K562 (cell line): ENCODE measurements around the gene CD46. TPM values are rescaled to one million over a fixed set of nuclear protein-coding genes. Genes with fewer than 3 reads are reported as not detected.

Experiments
- ATAC-seq: fragments of 200-7000 bp; cut with Tn5 transposase; 3 replicates; pipeline ENCODE4 v1.9.1; 2020; ENCODE audit warnings: moderate library complexity
- BruUV-seq: library from RNA; stranded (reverse); fragments of 400-500 nt; replicated peaks from 2 replicates; lab custom pipeline; 2021; lab: Mats Ljungman, UMichigan
- CTCF ChIA-PET: fragments of 300-600 bp; formaldehyde crosslinking; extraction: SDS; loops from one replicate; lab custom pipeline; 2021; ENCODE audit warnings: low intra/inter-chr PET ratio; lab: Yijun Ruan, JAX
- POLR2A ChIA-PET: fragments of 300-600, 350-650 bp; sonication (Branson Sonifier 250); formaldehyde crosslinking; extraction: SDS; loops from one replicate; lab custom pipeline; 2021; ENCODE audit warnings: antibody characterized with exemption, inconsistent platforms; lab: Yijun Ruan, JAX
- DNase-seq, 4 experiments: peaks; one replicate each; pipeline versions ENCODE4 v3.0.0 to v3.0.0-alpha.2; 2011 to 2018; ENCODE audit warnings: low spot score in 3 of 4, mixed read lengths in 3 of 4; ENCODE audit errors: extremely low read depth in 1 of 4
- FAIRE-seq: peaks from 2 replicates; lab custom pipeline; 2011; peaks lifted over from hg19 to GRCh38; lab: Jason Lieb, UNC
- H2AFZ ChIP-seq: 2 replicates; pipeline ENCODE4 v1.6.0; 2011; ENCODE audit warnings: low read depth, low read length, control low read depth, inconsistent platforms
- H3K27ac ChIP-seq: fragments of 200-600 bp; 3 replicates; pipeline ENCODE4 v1.8.0; 2011; ENCODE audit warnings: low read depth, mild to moderate bottlenecking, control low read depth, inconsistent platforms, low read length, moderate library complexity, mixed read lengths; ENCODE audit errors: extremely low read depth
- H3K27me3 ChIP-seq, 2 experiments: fragments of 300-600 bp in 1 of 2; 2 replicates in 1 of 2; 3 replicates in 1 of 2; pipeline versions ENCODE4 v1.6.0 to v1.8.0; 2011; ENCODE audit warnings: inconsistent platforms in 2 of 2, low read length in 2 of 2, mild to moderate bottlenecking in 1 of 2, mixed read lengths in 1 of 2, moderate library complexity in 1 of 2; ENCODE audit not compliant: control insufficient read depth in 2 of 2, insufficient read depth in 2 of 2
- H3K36me3 ChIP-seq: fragments of 300-600 bp; 3 replicates; pipeline ENCODE4 v1.8.0; 2011; ENCODE audit warnings: mild to moderate bottlenecking, low read length, inconsistent platforms; ENCODE audit not compliant: control insufficient read depth, insufficient read depth
- H3K4me1 ChIP-seq, 2 experiments: fragments of 200-600 bp in 1 of 2; replicated peaks in 1 of 2; 2 replicates in 1 of 2; 3 replicates in 1 of 2; pipeline versions ENCODE4 v1.5.1 to v1.8.0; 2011; ENCODE audit warnings: inconsistent platforms in 2 of 2, low read length in 2 of 2, mild to moderate bottlenecking in 1 of 2, mixed read lengths in 1 of 2, moderate library complexity in 1 of 2; ENCODE audit not compliant: control insufficient read depth in 2 of 2, insufficient read depth in 2 of 2
- H3K4me2 ChIP-seq: 2 replicates; pipeline ENCODE4 v1.6.1; 2011; ENCODE audit warnings: low read length, control low read depth, inconsistent platforms, mixed read lengths; ENCODE audit not compliant: insufficient read depth
- H3K4me3 ChIP-seq: fragments of 200-600 bp; sonication (generic), shearing (Covaris generic); 2 replicates; pipeline ENCODE4 v1.5.1; 2016; ENCODE audit warnings: control low read depth, inconsistent platforms
- H3K79me2 ChIP-seq: fragments of 200-600 bp; 3 replicates; pipeline ENCODE4 v1.8.0; 2011; ENCODE audit warnings: low read length, inconsistent platforms; ENCODE audit not compliant: control insufficient read depth, insufficient read depth
- H3K9ac ChIP-seq, 2 experiments: 2 replicates each; pipeline versions ENCODE4 v1.6.0 to v1.6.1; 2011; ENCODE audit warnings: low read depth in 2 of 2, low read length in 2 of 2, control low read depth in 1 of 2, inconsistent platforms in 1 of 2, mild to moderate bottlenecking in 1 of 2, mixed read lengths in 1 of 2; ENCODE audit not compliant: insufficient read depth in 1 of 2
- H3K9me1 ChIP-seq: one replicate; pipeline ENCODE4 v1.6.0; 2011; ENCODE audit warnings: inconsistent platforms, mild to moderate bottlenecking, low read length, moderate library complexity; ENCODE audit not compliant: control insufficient read depth, insufficient read depth
- H3K9me3 ChIP-seq: replicated peaks from 2 replicates; pipeline ENCODE4 v1.5.1; 2011; ENCODE audit warnings: low read depth, low read length, inconsistent platforms; ENCODE audit not compliant: control insufficient read depth, insufficient read depth
- H4K20me1 ChIP-seq: replicated peaks from 2 replicates; pipeline ENCODE4 v1.6.1; 2011; ENCODE audit warnings: low read length, inconsistent platforms, mixed read lengths; ENCODE audit not compliant: control insufficient read depth, insufficient read depth
- DDX20 ChIP-seq: fragments of 450-650 bp; IDR thresholded peaks from 2 replicates; pipeline ENCODE4 v1.6.1; 2016; ENCODE audit warnings: missing genetic modification characterization, low read depth, mild to moderate bottlenecking, missing compliant biosample characterization, moderate library complexity
- OTX1 ChIP-seq: fragments of 450-650 bp; formaldehyde crosslinking; IDR thresholded peaks from 2 replicates; pipeline ENCODE4 v1.4.0; 2022; ENCODE audit warnings: mild to moderate bottlenecking
- SIX5 ChIP-seq, 2 experiments: IDR thresholded peaks; 2 replicates each; pipeline ENCODE4 v1.6.1; 2011; ENCODE audit warnings: low read length in 2 of 2, borderline replicate concordance in 1 of 2, low read depth in 1 of 2, mild to moderate bottlenecking in 1 of 2, moderate library complexity in 1 of 2; ENCODE audit not compliant: insufficient read depth in 1 of 2
- TAF15 ChIP-seq: fragments of 200-400 bp; formaldehyde crosslinking; IDR thresholded peaks from 2 replicates; pipeline ENCODE4 v1.6.1; 2017; ENCODE audit warnings: mild to moderate bottlenecking, low read depth, low read length, moderate library complexity
- TRIM28 ChIP-seq: fragments of 450-650 bp; IDR thresholded peaks from 2 replicates; pipeline ENCODE4 v1.6.1; 2017
- ZC3H11A ChIP-seq: IDR thresholded peaks from 2 replicates; pipeline ENCODE4 v1.6.1; 2012; ENCODE audit warnings: low read depth, low read length, improper control_type of control experiment
- ZNF76 ChIP-seq: fragments of 250-450 bp; sonication (Bioruptor Pico); IDR thresholded peaks from 2 replicates; pipeline ENCODE4 v1.4.0; 2020; ENCODE audit warnings: mild to moderate bottlenecking, moderate library complexity, borderline replicate concordance
- WGBS: fragments of 100-300 bp; shearing (Covaris generic); methylation state at CpG from one replicate; pipeline ENCODE4 v1.1.6; 2016; ENCODE audit warnings: low coverage, mixed read lengths; ENCODE audit not compliant: insufficient coverage; ENCODE audit errors: missing lambda C conversion rate; 5-methylcytosine and 5-hydroxymethylcytosine counted together
- in situ Hi-C: fragments of 300-500 bp; cut with MboI; formaldehyde crosslinking; loops from 4 replicates; pipeline ENCODE4 v1.15.0; 2018; ENCODE audit warnings: inconsistent platforms, mixed read lengths
- intact Hi-C: fragments of 100-400 bp; cut with micrococcal nuclease; formaldehyde crosslinking; loops from 2 replicates; pipeline ENCODE4 v1.14.2; 2022
- polyA plus RNA-seq, 8 experiments: library from polyadenylated mRNA; depleted of rRNA in 4 of 8; stranded (reverse) in 5 of 8; unstranded in 3 of 8; fragments of >200 nt; fragmentation: Nextera tagmentation in 2 of 8; fragmentation: Illumina TruSeq in 1 of 8; extraction: Ambion mirVana in 2 of 8; extraction: Trizol in 1 of 8; gene quantifications; 2 replicates each; pipeline versions ENCODE4 v1.2.1 to v1.2.3, GENCODE V29; 2011 to 2014; ENCODE audit warnings: inconsistent platforms in 1 of 8, missing spikeins in 1 of 8
- total RNA-seq, 7 experiments: library from RNA; depleted of rRNA in 6 of 7; stranded (reverse); fragments of >200 nt in 6 of 7; fragmentation: Illumina TruSeq in 2 of 7; extraction: Trizol in 2 of 7; gene quantifications; 2 replicates each; pipeline versions ENCODE4 v1.2.1 to v1.2.3, GENCODE V29; 2011 to 2021; ENCODE audit warnings: low replicate concordance in 1 of 7
- TF ChIP-seq, protein P1 (sequence below), 2 experiments: fragments of 450-650 bp; conservative IDR thresholded peaks; 2 replicates each; pipeline ENCODE4 v1.6.1; 2017; ENCODE audit warnings: mild to moderate bottlenecking in 2 of 2, moderate library complexity in 2 of 2

CD46 gene
- total and polyA plus RNA-seq, 9 of the 15 experiments (the other 6 are each of a cell fraction or from before 2014, with no cell fraction given): 87.9 to 374 (median 156) TPM

- Histone ChIP-seq H3K27ac (no peak overlapping the region), H3K36me3 (peaks cover 16% of the 10 kb centered on the region; the same call in 2 of the 3 replicates), H3K9me3 (no peaks in the 10 kb centered on the region), H3K4me2 (no peak overlapping the region), H4K20me1 (no peaks in the 10 kb centered on the region), H3K4me1 (no peaks in the 10 kb centered on the region), H3K79me2 (no peaks in the 10 kb centered on the region), H3K9me1 (no peaks in the 10 kb centered on the region), H2AFZ (no peak overlapping the region), H3K4me3 (no peak overlapping the region), H3K27me3 (no peaks in the 10 kb centered on the region), H3K9ac (no peak overlapping the region)
- in situ Hi-C loops: loop anchor here (5.0 kb wide), 1 partner anchor 125 kb away; no protein-coding TSS in a partner anchor
- intact Hi-C loops: no loop called here
- no peak for TF ChIP-seq OTX1 (CRISPR knock-in tag)
- TF ChIP-seq TAF15: no peak
- TF ChIP-seq ZC3H11A: no peak
- TF ChIP-seq, protein P1, sequence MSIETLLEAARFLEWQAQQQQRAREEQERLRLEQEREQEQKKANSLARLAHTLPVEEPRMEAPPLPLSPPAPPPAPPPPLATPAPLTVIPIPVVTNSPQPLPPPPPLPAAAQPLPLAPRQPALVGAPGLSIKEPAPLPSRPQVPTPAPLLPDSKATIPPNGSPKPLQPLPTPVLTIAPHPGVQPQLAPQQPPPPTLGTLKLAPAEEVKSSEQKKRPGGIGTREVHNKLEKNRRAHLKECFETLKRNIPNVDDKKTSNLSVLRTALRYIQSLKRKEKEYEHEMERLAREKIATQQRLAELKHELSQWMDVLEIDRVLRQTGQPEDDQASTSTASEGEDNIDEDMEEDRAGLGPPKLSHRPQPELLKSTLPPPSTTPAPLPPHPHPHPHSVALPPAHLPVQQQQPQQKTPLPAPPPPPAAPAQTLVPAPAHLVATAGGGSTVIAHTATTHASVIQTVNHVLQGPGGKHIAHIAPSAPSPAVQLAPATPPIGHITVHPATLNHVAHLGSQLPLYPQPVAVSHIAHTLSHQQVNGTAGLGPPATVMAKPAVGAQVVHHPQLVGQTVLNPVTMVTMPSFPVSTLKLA (conservative IDR thresholded peaks at IDR 0.05): no peak
- no peak for TF ChIP-seq TRIM28
- no peak for TF ChIP-seq SIX5 (IDR thresholded peaks at IDR 0.05; ENCODE audit: borderline replicate concordance in 1 of 2, insufficient read depth in 1 of 2, low read depth in 1 of 2, low read length in 2 of 2)
- TF ChIP-seq DDX20 (tag): no peak
- TF ChIP-seq ZNF76: no peak
- no peak for ATAC-seq
- FAIRE-seq: no peak
- WGBS: 83% methylated on average over 1 of the region's 1 CpG
- ChIA-PET CTCF (no interaction called here), POLR2A (interaction anchor here (0.6 to 0.7 kb wide), 2 partner anchors 11 to 1775 kb away, joined by 3 to 4 read pairs; no protein-coding TSS in a partner anchor)
- DNase-seq: no peak
- no TSS peak for BruUV-seq
Measured at GRCh38 chr1:207702317-207702716, 49.5 kb upstream of the CD46 start.
